ENCODE data around the gene NKX1-2. TPM values are rescaled to one million over a fixed set of nuclear protein-coding genes. Genes with fewer than 3 reads are reported as not detected.
A peak's percentile ranks its signal among the peaks of the same experiment; 100 is the strongest.

Gene NKX1-2
- total RNA-seq, 4 donors from 2014 or later = not detected

DNA sequence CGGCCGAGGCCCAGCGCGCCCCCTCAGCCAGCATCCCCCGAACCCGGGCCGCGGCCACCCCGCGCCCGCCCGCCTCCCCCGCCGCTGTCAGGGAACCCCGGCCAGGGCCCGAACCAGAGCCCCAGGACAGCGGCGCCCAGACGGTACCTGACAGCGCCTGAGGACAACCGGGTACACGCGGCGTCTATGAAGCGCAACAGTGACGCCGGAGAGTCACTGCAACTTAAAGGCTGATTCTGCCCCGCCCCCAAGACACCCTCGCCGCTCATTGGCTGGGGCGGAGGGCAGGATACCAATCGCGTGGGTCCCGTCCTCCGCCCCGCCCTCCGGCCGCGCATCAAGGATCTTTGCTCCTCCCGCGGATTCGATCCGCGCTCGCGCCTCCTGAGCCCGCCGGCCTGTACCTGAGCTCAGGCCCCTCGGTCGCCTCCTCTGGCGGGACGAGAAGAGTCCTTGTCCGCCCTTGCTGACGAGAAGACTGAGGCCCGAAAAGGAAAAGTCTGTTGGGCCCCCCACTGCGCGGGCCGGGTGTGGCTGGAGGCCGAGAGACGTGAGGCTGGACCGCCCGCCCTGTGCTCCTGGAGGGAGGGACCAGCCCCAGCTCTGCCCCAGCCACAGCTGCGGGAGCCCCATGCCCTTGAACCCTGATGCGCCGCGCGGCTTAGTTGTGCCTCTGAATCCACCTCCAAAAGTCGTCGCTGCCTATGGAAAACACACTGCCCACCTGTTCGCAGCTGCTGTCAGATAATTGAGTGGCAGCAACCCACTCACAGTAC, 30.9 kb downstream of the NKX1-2 start, which contains the start of gene OAT:
Gene OAT (minus strand): TSS at position 198 of the 776 bp plus-strand sequence. CDS start 6,752 bp downstream, outside the sequence.
- in situ Hi-C loops (cut with MboI; ENCODE audit: low pct_ligation_motif_present in 1 of 4, low pct_unique_long_range_greater_than_20kb in 1 of 4, low sequenced_read_pairs in 3 of 4) = no loop called here
- TF ChIP-seq, protein P1, sequence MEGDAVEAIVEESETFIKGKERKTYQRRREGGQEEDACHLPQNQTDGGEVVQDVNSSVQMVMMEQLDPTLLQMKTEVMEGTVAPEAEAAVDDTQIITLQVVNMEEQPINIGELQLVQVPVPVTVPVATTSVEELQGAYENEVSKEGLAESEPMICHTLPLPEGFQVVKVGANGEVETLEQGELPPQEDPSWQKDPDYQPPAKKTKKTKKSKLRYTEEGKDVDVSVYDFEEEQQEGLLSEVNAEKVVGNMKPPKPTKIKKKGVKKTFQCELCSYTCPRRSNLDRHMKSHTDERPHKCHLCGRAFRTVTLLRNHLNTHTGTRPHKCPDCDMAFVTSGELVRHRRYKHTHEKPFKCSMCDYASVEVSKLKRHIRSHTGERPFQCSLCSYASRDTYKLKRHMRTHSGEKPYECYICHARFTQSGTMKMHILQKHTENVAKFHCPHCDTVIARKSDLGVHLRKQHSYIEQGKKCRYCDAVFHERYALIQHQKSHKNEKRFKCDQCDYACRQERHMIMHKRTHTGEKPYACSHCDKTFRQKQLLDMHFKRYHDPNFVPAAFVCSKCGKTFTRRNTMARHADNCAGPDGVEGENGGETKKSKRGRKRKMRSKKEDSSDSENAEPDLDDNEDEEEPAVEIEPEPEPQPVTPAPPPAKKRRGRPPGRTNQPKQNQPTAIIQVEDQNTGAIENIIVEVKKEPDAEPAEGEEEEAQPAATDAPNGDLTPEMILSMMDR (IDR thresholded peaks at IDR 0.05) = peak in 1 of 5 experiments; percentile 17
- TF ChIP-seq EP300 (IDR thresholded peaks at IDR 0.05; ENCODE audit: low read depth) (no peak), POLR2AphosphoS5 (IDR thresholded peaks at IDR 0.05) (peak; percentile 99 to 100 (median 100)), POLR2A (IDR thresholded peaks at IDR 0.05) (peak; percentile 96)

DNA sequence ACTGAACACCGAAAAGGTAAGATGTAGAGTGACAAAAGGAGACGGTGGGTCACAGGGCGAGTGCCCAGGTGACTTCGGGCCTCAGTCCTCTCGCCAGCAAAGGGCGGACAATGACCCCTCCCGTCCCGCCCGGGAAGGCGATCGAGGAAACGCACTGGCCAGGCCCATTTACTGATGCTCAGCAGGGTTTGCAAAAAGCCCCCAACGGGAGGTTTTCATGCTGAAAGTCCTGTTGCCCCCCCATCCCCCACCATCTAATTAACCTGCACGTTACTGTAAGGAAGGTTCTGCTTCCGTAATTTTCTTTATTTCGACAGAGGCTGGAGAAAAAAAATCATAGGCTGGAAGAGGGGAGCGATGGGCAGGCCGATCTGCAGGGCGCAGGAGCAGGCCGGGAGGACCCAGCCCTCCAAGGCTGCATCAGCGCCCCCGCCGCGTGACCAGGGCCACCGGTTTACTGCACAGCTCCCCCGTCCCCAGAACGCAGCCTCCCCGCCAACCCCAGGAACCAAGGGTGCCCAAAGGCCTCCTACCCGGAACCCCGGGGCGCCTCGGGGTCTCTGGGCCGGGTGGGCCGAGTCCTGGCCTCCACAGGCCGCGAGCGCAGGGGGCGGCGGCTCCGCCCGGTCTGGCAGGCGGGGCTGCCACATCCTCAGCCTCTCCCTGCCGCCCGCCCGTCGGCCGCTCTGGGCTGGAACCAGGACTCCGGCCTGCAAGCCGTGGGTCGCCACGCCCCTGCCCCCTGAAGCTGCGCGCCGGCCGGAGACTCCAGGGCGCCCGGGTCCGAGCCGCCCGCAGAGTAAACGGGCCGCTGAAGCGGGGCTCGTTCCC, 31.7 kb downstream of the NKX1-2 start:
- Histone ChIP-seq H3K27ac (peak overlapping the region; percentile 95 to 97 (median 95)), H3K27me3 (no peaks in the 10 kb centered on the region), H3K36me3 (no peaks in the 10 kb centered on the region), H3K4me1 (peaks cover 0 to 46% (median 33%) of the 10 kb centered on the region in 4 donors), H3K4me3 (peak overlapping the region; percentile 76 to 90 (median 82)), H3K9me3 (no peaks in the 10 kb centered on the region)
- intact Hi-C loops (cut with DNase I; ENCODE audit: low total_unique reads) (no loop called here), in situ Hi-C loops (cut with MboI; ENCODE audit: low pct_ligation_motif_present in 1 of 4, low pct_unique_long_range_greater_than_20kb in 1 of 4, low sequenced_read_pairs in 3 of 4) (no loop called here)
- TF ChIP-seq EP300 (IDR thresholded peaks at IDR 0.05; ENCODE audit: low read depth) (no peak), POLR2A (IDR thresholded peaks at IDR 0.05) (no peak), POLR2AphosphoS5 (IDR thresholded peaks at IDR 0.05) (no peak)
- TF ChIP-seq, protein P1 (IDR thresholded peaks at IDR 0.05) = no peak
- peak; percentile 52 for DNase-seq
- 8% methylated on average over 44 of the region's 64 CpGs; no CpG with 5 or more reads in 1 of the 2 donors for WGBS, 2 donors (ENCODE audit: low coverage in 1 of 2)

More for the DNA sequence above, 30.9 kb downstream of the NKX1-2 start, which contains the start of gene OAT:
- Histone ChIP-seq H3K9me3 (no peaks in the 10 kb centered on the region), H3K36me3 (no peaks in the 10 kb centered on the region), H3K4me1 (peaks cover 0 to 43% (median 32%) of the 10 kb centered on the region in 4 donors), H3K27me3 (peaks cover 2% of the 10 kb centered on the region), H3K27ac (peak within 1 kb of the TSS; percentile 95 to 97 (median 95)), H3K4me3 (peak within 1 kb of the TSS; percentile 76 to 90 (median 82))
- DNase-seq = peak; percentile 98
- intact Hi-C loops (cut with DNase I; ENCODE audit: low total_unique reads) = no loop called here
- WGBS, 2 donors (ENCODE audit: low coverage in 1 of 2) = 10% methylated on average over 30 of the region's 70 CpGs; no CpG with 5 or more reads in 1 of the 2 donors

DNA sequence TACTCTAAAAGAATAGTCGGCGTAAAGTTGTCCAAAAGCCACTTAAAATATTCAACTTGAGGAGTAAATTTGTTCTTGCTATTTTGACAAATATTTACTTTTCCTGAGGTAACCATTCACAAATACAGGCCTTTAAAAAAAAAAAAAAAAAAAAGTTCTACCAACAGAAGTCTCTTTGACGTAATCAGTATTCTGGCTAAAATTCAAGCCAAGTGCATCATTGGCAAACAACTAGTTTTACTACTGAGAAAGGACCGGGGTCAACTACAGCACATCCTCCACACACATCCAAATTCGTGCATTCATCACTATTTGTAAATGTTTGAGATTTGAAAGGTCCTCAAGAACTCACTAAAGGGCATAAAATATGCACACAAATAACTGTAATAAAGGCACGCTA, 33.1 kb downstream of the NKX1-2 start:
- TF ChIP-seq, protein P1 (IDR thresholded peaks at IDR 0.05) = no peak
- TF ChIP-seq POLR2AphosphoS5 (IDR thresholded peaks at IDR 0.05) = peak in 1 of 3 donors; percentile 8
- Histone ChIP-seq H3K4me3 (no peak overlapping the region), H3K4me1 (peaks cover 0 to 46% (median 33%) of the 10 kb centered on the region in 4 donors), H3K36me3 (no peaks in the 10 kb centered on the region), H3K27ac (peak overlapping the region; percentile 31 to 97 (median 95)), H3K27me3 (no peaks in the 10 kb centered on the region), H3K9me3 (no peaks in the 10 kb centered on the region)
- in situ Hi-C loops (cut with MboI; ENCODE audit: low pct_ligation_motif_present in 1 of 4, low pct_unique_long_range_greater_than_20kb in 1 of 4, low sequenced_read_pairs in 3 of 4) (no loop called here), intact Hi-C loops (cut with DNase I; ENCODE audit: low total_unique reads) (no loop called here)
- WGBS, 2 donors (ENCODE audit: low coverage in 1 of 2) = 36 to 42% methylated on average over 6 of the region's 6 CpGs
- no peak for DNase-seq

DNA sequence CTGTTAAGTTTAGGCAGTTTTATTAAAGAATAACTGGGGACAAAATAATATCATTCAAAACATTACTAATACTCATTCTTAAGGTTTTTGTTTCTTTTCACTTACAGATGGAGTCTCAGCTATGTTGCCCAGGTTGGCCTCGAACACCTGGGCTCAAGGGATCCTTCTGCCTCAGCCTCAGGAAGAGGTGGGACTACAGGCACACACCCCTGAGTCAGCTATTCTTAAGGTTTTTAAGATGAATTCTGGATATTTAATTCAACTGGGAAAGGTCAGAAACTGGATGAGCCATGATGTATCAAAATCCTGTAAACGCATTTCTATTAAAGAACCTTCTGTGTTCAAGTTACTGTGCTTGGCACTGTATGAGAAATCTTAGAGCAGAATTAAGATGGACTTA, 34.6 kb downstream of the NKX1-2 start:
- Histone ChIP-seq H3K4me3 (no peak overlapping the region), H3K9me3 (no peaks in the 10 kb centered on the region), H3K36me3 (peaks cover 0 to 4% (median 0%) of the 10 kb centered on the region in 4 donors), H3K27me3 (no peaks in the 10 kb centered on the region), H3K4me1 (peaks cover 0 to 42% (median 31%) of the 10 kb centered on the region in 4 donors), H3K27ac (peak overlapping the region in 3 of 4 donors; percentile 31 to 53 (median 50))
- in situ Hi-C loops (cut with MboI; ENCODE audit: low pct_ligation_motif_present in 1 of 4, low pct_unique_long_range_greater_than_20kb in 1 of 4, low sequenced_read_pairs in 3 of 4) = no loop called here
- no peak for DNase-seq
- WGBS, 2 donors (ENCODE audit: low coverage in 1 of 2) = 50 to 85% methylated on average over 1 to 2 of the region's 2 CpGs
- no peak for TF ChIP-seq EP300 (IDR thresholded peaks at IDR 0.05; ENCODE audit: low read depth)
- intact Hi-C loops (cut with DNase I; ENCODE audit: low total_unique reads) = no loop called here

Data from transverse colon (tissue), 4 donors.